Measurements from ENCODE around the gene CHN1.

CHN1 gene

GRCh38 chr2:174827371-174828369, 177.5 kb downstream of the CHN1 start:
- TF ChIP-seq, protein P1, sequence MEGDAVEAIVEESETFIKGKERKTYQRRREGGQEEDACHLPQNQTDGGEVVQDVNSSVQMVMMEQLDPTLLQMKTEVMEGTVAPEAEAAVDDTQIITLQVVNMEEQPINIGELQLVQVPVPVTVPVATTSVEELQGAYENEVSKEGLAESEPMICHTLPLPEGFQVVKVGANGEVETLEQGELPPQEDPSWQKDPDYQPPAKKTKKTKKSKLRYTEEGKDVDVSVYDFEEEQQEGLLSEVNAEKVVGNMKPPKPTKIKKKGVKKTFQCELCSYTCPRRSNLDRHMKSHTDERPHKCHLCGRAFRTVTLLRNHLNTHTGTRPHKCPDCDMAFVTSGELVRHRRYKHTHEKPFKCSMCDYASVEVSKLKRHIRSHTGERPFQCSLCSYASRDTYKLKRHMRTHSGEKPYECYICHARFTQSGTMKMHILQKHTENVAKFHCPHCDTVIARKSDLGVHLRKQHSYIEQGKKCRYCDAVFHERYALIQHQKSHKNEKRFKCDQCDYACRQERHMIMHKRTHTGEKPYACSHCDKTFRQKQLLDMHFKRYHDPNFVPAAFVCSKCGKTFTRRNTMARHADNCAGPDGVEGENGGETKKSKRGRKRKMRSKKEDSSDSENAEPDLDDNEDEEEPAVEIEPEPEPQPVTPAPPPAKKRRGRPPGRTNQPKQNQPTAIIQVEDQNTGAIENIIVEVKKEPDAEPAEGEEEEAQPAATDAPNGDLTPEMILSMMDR (IDR thresholded peaks at IDR 0.05; ENCODE audit: low read depth, low read length): no peak
- H3K27me3 ChIP-seq: no peaks in the 10 kb centered on the region
- no peak overlapping the region for H3K4me3 ChIP-seq (ENCODE audit: low read depth, low read length)
- H3K36me3 ChIP-seq: no peaks in the 10 kb centered on the region
- no peak for DNase-seq
- H3K4me1 ChIP-seq: peaks cover 6% of the 10 kb centered on the region
- H3K9me3 ChIP-seq: no peaks in the 10 kb centered on the region

GRCh38 chr2:174826051-174826450, 179.1 kb downstream of the CHN1 start:
- Histone ChIP-seq H3K4me1 (peaks cover 6% of the 10 kb centered on the region), H3K27me3 (no peaks in the 10 kb centered on the region)

DNA sequence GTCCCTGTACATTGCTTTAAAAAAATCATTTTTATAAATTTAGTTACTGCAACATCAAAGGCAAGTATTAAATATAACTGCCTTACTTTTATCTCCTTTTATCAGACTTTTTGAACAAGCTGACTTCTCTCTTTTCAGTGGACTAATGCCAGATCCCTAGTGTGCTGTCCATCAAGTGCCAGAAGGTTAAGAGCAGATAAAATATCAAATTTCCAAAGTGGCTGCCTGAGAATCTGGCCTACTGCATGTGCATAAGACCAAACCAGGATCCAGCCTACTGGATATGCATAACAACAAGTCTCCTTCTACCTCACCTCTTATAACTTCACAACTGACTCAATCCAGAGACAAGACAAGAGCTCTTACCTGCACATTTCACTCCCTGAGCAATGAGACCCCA, 181.1 kb downstream of the CHN1 start:
- Histone ChIP-seq H3K27me3 (no peaks in the 10 kb centered on the region), H3K9me3 (no peaks in the 10 kb centered on the region), H3K4me1 (peaks cover 6% of the 10 kb centered on the region), H3K4me3 (ENCODE audit: low read depth, low read length) (no peak overlapping the region), H3K36me3 (peaks cover 5% of the 10 kb centered on the region; the same call in 1 of the 2 replicates)
- TF ChIP-seq, protein P1 (IDR thresholded peaks at IDR 0.05; ENCODE audit: low read depth, low read length): no peak
- DNase-seq: no peak

More at GRCh38 chr2:174826051-174826450, 179.1 kb downstream of the CHN1 start:
- no peak for DNase-seq
- no peak overlapping the region for H3K4me3 ChIP-seq (ENCODE audit: low read depth, low read length)
- no peaks in the 10 kb centered on the region for H3K36me3 ChIP-seq
- H3K9me3 ChIP-seq: no peaks in the 10 kb centered on the region
- TF ChIP-seq, protein P1 (IDR thresholded peaks at IDR 0.05; ENCODE audit: low read depth, low read length): no peak

DNA sequence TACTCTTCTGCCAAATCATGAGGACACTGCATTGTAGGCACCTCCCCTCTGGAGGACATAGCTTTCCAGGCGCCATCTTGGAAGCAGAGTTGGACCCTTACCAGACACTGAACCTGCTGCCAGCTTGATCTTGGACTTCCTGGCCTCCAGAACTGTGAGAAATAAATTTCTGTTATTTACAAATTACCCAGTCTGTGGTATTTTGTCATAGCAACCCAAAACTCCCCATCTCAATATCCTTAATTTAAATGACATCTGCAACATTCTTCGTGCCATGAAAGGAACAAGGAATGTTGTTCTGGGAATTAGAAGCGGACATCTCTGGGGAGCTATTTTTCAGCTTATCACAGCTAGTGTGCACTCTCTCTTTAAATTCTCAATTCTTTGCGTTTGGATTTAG, 183.6 kb downstream of the CHN1 start:
- TF ChIP-seq, protein P1 (IDR thresholded peaks at IDR 0.05; ENCODE audit: low read depth, low read length): no peak
- DNase-seq: no peak
- H3K9me3 ChIP-seq: no peaks in the 10 kb centered on the region
- no peaks in the 10 kb centered on the region; the same call in 1 of the 2 replicates for H3K4me1 ChIP-seq
- peaks cover 5% of the 10 kb centered on the region; the same call in 1 of the 2 replicates for H3K36me3 ChIP-seq
- H3K27me3 ChIP-seq: no peaks in the 10 kb centered on the region
- no peak overlapping the region for H3K4me3 ChIP-seq (ENCODE audit: low read depth, low read length)

- H3K4me3 ChIP-seq (ENCODE audit: low read depth, low read length): no peak overlapping the region
- H3K36me3 ChIP-seq: peaks cover 5% of the 10 kb centered on the region; the same call in 1 of the 2 replicates
- no peaks in the 10 kb centered on the region for H3K27me3 ChIP-seq
- no peak for DNase-seq
- no peaks in the 10 kb centered on the region for H3K9me3 ChIP-seq
- H3K4me1 ChIP-seq: no peaks in the 10 kb centered on the region; the same call in 1 of the 2 replicates
- TF ChIP-seq, protein P1 (IDR thresholded peaks at IDR 0.05; ENCODE audit: low read depth, low read length): no peak
Measured at GRCh38 chr2:174820361-174820760, 184.8 kb downstream of the CHN1 start.

DNA sequence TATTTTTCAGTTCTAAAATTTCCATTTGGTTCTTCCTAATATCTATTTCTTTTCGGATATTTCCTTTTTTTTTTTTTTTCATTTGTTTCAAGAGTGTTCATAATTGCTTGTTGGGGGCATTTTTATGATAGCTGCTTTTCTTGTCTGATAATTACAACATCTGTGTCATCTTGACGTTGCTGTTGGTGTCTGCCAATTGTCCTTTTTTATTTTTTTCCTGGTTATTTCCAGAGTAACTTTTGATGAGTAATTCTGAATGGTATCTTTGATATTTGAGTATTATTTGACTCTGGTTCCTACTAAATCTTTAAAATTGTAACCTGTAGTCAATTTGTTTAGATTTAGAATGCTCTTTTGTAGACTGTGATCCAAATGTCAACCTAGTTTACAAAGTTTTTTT, 189.7 kb downstream of the CHN1 start:
- Histone ChIP-seq H3K27me3 (no peaks in the 10 kb centered on the region), H3K9me3 (no peaks in the 10 kb centered on the region), H3K4me3 (ENCODE audit: low read depth, low read length) (no peak overlapping the region), H3K36me3 (peaks cover 4% of the 10 kb centered on the region; the same call in 1 of the 2 replicates), H3K4me1 (no peaks in the 10 kb centered on the region)
- DNase-seq: no peak
- TF ChIP-seq, protein P1 (IDR thresholded peaks at IDR 0.05; ENCODE audit: low read depth, low read length): no peak

Measured in BE2C (cell line).